Thyroid gland (tissue), 4 donors: Measurements from ENCODE around the gene CLSTN2.

Experiments used
- POLR2A ChIP-seq, 2 donors: fragments of 450-650 bp; IDR thresholded peaks; one replicate each; pipeline ENCODE4 v1.6.1; 2017; ENCODE audit warnings: antibody characterized with exemption in 2 of 2, mild to moderate bottlenecking in 2 of 2, moderate library complexity in 1 of 2
- TF ChIP-seq, protein P1 (sequence below), 6 experiments: fragments of 200-600 bp in 3 of 6; fragments of 450-650 bp in 3 of 6; sonication (generic) in 3 of 6; IDR thresholded peaks; one replicate each; pipeline ENCODE4 v1.5.1; 2016 to 2019; ENCODE audit warnings: antibody characterized with exemption in 6 of 6, mild to moderate bottlenecking in 2 of 6, inconsistent platforms in 1 of 6, moderate library complexity in 1 of 6

DNA sequence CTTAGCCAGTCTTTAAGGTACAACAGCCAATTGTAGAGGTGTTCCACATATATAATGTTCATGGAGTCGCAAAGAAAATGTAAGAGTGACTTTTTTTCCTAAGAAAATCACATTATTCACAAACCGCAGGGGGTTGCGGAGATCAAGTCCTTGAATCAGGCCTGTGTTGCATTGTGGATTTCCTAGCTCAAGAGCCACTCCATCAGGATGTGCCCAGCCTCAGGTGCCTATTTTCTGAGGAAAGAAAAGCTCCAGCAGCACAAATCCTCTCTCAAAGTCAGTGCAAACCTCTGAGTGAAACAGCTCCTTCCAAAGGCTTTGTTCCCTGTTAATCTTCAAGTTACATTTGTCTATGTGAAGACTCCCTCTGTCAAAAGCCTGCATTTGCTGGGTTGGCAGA is 349.4 kb downstream of the CLSTN2 start:
- TF ChIP-seq, protein P1, sequence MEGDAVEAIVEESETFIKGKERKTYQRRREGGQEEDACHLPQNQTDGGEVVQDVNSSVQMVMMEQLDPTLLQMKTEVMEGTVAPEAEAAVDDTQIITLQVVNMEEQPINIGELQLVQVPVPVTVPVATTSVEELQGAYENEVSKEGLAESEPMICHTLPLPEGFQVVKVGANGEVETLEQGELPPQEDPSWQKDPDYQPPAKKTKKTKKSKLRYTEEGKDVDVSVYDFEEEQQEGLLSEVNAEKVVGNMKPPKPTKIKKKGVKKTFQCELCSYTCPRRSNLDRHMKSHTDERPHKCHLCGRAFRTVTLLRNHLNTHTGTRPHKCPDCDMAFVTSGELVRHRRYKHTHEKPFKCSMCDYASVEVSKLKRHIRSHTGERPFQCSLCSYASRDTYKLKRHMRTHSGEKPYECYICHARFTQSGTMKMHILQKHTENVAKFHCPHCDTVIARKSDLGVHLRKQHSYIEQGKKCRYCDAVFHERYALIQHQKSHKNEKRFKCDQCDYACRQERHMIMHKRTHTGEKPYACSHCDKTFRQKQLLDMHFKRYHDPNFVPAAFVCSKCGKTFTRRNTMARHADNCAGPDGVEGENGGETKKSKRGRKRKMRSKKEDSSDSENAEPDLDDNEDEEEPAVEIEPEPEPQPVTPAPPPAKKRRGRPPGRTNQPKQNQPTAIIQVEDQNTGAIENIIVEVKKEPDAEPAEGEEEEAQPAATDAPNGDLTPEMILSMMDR (IDR thresholded peaks at IDR 0.05), result no peak
- TF ChIP-seq POLR2A (IDR thresholded peaks at IDR 0.05), result no peak
